ENCODE measurements around the gene EFNA2. TPM values are rescaled to one million over a fixed set of nuclear protein-coding genes. Genes with fewer than 3 reads are reported as not detected.

EFNA2 gene
- polyA plus RNA-seq, 3 donors = not detected

DNA sequence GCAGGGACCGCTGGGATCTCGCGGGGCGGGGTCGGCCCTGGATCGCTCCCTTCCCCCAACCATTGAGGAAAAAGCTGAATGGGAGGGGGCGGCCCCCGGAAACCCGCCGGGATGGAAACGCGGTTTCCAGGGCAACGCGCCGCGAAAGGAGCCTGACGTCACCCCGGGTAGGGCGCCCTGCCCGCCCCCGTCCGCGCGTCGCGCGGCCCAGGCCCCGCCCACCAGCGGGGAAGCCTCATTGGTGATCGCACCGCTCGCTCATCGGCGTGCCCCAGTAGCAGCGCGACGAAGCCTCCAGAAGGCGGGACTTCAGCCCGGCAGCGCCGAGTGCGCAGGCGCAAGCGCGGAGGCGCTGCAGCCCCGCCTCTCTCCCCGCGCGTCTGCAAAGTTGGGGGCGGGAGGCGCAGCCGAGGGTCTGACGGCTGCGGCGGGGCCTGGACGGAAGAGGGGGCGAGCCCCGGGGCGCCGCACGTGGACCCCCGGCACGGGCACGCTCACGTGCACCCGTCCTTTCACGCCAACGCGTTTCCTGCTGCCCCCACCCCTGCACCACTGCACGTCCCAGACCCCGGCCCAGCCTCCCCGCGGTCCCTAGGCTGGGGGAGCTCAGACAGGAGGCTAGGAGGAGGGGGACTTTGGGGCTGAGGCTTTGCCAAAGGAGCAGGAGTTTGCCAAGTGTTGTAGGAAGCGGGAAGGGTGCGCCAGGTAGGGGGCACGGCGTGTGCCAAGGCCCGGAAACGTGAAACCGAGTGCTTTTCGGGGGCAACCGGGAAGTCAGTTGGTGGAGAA, 24.7 kb upstream of the EFNA2 start:
- WGBS (ENCODE audit: insufficient coverage) = under 1% methylated on average over 65 of the region's 83 CpGs
- H3K4me1 Mint-ChIP-seq = peaks cover 59% of the 10 kb centered on the region
- H3K9ac ChIP-seq (ENCODE audit: insufficient read depth, low read length, poor library complexity, severe bottlenecking) = peak overlapping the region; percentile 87

GRCh38 chr19:1261538-1261797, 24.2 kb upstream of the EFNA2 start:
- Mint-ChIP-seq H3K27ac (peak overlapping the region; percentile 88 to 97 (median 94)), H3K4me1 (peaks cover 58% of the 10 kb centered on the region), H3K27me3 (ENCODE audit: low read depth in 3 of 3) (peaks cover 3 to 12% (median 9%) of the 10 kb centered on the region in 3 donors), H3K36me3 (peaks cover 14 to 23% of the 10 kb centered on the region in 2 donors), H3K4me3 (peak overlapping the region; percentile 81 to 89), H3K9me3 (no peaks in the 10 kb centered on the region)
- Histone ChIP-seq H3K4me3 (replicated peaks in 1 of 3; ENCODE audit: low read depth in 2 of 3, low read length in 3 of 3) (peak overlapping the region; percentile 55 to 93 (median 60)), H3K9me3 (replicated peaks in 1 of 2; ENCODE audit: control insufficient read depth in 1 of 2, insufficient read depth in 1 of 2, low read length in 2 of 2) (no peaks in the 10 kb centered on the region), H3K4me1 (ENCODE audit: control insufficient read depth in 1 of 2, insufficient read depth in 2 of 2, low read length in 2 of 2) (peaks cover 67 to 80% of the 10 kb centered on the region in 2 donors), H3K36me3 (replicated peaks in 1 of 2; ENCODE audit: control insufficient read depth in 1 of 2, insufficient read depth in 2 of 2, low read length in 2 of 2) (peaks cover 17 to 18% of the 10 kb centered on the region in 2 donors), H3K27me3 (ENCODE audit: control insufficient read depth in 2 of 2, insufficient read depth in 2 of 2, low read length in 2 of 2) (no peaks in the 10 kb centered on the region), H4K20me1 (ENCODE audit: insufficient read depth, low read length) (peaks cover 41% of the 10 kb centered on the region), H3K9ac (ENCODE audit: insufficient read depth, low read length, poor library complexity, severe bottlenecking) (peak overlapping the region; percentile 87), H3K27ac (ENCODE audit: low read depth in 1 of 2, low read length in 2 of 2) (peak overlapping the region; percentile 39 to 95), H3K4me2 (replicated peaks; ENCODE audit: extremely low read depth, low read length, poor library complexity, severe bottlenecking) (peak overlapping the region; percentile 95), H2AFZ (ENCODE audit: insufficient read depth, low read depth, low read length, poor library complexity, severe bottlenecking) (peak overlapping the region; percentile 48), H3K79me2 (ENCODE audit: insufficient read depth, low read length) (peaks cover 29% of the 10 kb centered on the region)
- intact Hi-C loops (cut with micrococcal nuclease) = no loop called here
- WGBS (ENCODE audit: insufficient coverage) = 0% methylated on average over 14 of the region's 14 CpGs
- DNase-seq = peak in 1 of 3 donors; percentile 47
- TF ChIP-seq, protein P1, sequence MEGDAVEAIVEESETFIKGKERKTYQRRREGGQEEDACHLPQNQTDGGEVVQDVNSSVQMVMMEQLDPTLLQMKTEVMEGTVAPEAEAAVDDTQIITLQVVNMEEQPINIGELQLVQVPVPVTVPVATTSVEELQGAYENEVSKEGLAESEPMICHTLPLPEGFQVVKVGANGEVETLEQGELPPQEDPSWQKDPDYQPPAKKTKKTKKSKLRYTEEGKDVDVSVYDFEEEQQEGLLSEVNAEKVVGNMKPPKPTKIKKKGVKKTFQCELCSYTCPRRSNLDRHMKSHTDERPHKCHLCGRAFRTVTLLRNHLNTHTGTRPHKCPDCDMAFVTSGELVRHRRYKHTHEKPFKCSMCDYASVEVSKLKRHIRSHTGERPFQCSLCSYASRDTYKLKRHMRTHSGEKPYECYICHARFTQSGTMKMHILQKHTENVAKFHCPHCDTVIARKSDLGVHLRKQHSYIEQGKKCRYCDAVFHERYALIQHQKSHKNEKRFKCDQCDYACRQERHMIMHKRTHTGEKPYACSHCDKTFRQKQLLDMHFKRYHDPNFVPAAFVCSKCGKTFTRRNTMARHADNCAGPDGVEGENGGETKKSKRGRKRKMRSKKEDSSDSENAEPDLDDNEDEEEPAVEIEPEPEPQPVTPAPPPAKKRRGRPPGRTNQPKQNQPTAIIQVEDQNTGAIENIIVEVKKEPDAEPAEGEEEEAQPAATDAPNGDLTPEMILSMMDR (IDR thresholded peaks at IDR 0.05) = no peak

More for the DNA sequence above, 24.7 kb upstream of the EFNA2 start:
- peak overlapping the region; percentile 95 for H3K4me2 ChIP-seq (replicated peaks; ENCODE audit: extremely low read depth, low read length, poor library complexity, severe bottlenecking)
- H3K4me3 ChIP-seq (replicated peaks in 1 of 3; ENCODE audit: low read depth in 2 of 3, low read length in 3 of 3) = peak overlapping the region; percentile 55 to 93 (median 60)
- peaks cover 21 to 23% of the 10 kb centered on the region in 2 donors for H3K36me3 ChIP-seq (replicated peaks in 1 of 2; ENCODE audit: control insufficient read depth in 1 of 2, insufficient read depth in 2 of 2, low read length in 2 of 2)
- Mint-ChIP-seq H3K27me3 (ENCODE audit: low read depth in 3 of 3) (peaks cover 3 to 12% (median 9%) of the 10 kb centered on the region in 3 donors), H3K4me3 (peak overlapping the region; percentile 81 to 89), H3K27ac (peak overlapping the region; percentile 89 to 97 (median 94)), H3K9me3 (no peaks in the 10 kb centered on the region), H3K36me3 (peaks cover 19 to 28% of the 10 kb centered on the region in 2 donors)
- H3K9me3 ChIP-seq (replicated peaks in 1 of 2; ENCODE audit: control insufficient read depth in 1 of 2, insufficient read depth in 1 of 2, low read length in 2 of 2) = no peaks in the 10 kb centered on the region
- H2AFZ ChIP-seq (ENCODE audit: insufficient read depth, low read depth, low read length, poor library complexity, severe bottlenecking) = peak overlapping the region; percentile 48
- TF ChIP-seq, protein P1 (IDR thresholded peaks at IDR 0.05) = peak; percentile 24
- H3K27ac ChIP-seq (ENCODE audit: low read depth in 1 of 2, low read length in 2 of 2) = peak overlapping the region; percentile 74 to 95
- DNase-seq = peak; percentile 97
- intact Hi-C loops (cut with micrococcal nuclease) = loop anchor here in 1 of 2 donors (1.0 kb wide), 1 partner anchor 9 kb away; no protein-coding TSS in a partner anchor
- H3K79me2 ChIP-seq (ENCODE audit: insufficient read depth, low read length) = peaks cover 33% of the 10 kb centered on the region
- H3K27me3 ChIP-seq (ENCODE audit: control insufficient read depth in 2 of 2, insufficient read depth in 2 of 2, low read length in 2 of 2) = no peaks in the 10 kb centered on the region
- peaks cover 63 to 80% of the 10 kb centered on the region in 2 donors for H3K4me1 ChIP-seq (ENCODE audit: control insufficient read depth in 1 of 2, insufficient read depth in 2 of 2, low read length in 2 of 2)
- peaks cover 46% of the 10 kb centered on the region for H4K20me1 ChIP-seq (ENCODE audit: insufficient read depth, low read length)

Data from CD14-positive monocyte (primary cell).